OCI-LY7 (cell line): Measurements from ENCODE around the gene GP2.

Experiments used
- CTCF ChIP-seq: fragments of 200-600 bp; sonication (generic); conservative IDR thresholded peaks from 2 replicates; pipeline ENCODE4 v1.5.1; 2014; ENCODE audit warnings: mild to moderate bottlenecking, antibody characterized with exemption, low read length, moderate library complexity, mixed read lengths
- EZH2phosphoT487 ChIP-seq: fragments of 200-600 bp; sonication (generic); IDR thresholded peaks from 2 replicates; pipeline ENCODE4 v1.6.1; 2018; ENCODE audit warnings: low read depth, borderline replicate concordance, mild to moderate bottlenecking, mixed run types, antibody characterized with exemption, low read length, moderate library complexity, mixed read lengths

DNA sequence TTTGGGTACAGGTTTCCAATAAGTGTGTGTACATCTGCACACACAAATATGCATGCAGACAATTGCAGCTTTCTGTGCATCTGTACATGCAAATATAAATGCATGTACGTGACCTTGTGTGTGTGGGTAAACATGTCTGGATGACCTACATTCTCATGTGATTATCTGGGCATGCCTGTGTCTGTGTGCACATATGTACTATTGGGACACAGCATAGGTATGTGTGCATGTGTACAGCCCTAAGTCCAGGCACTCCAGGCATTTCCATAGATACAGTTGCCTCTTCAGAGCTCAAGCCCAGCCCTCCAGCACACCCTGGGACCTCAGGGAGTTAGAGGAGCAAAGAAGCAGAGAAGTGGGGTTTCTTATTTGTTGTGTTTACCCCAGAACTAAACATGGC, 7.1 kb upstream of the GP2 start:
- TF ChIP-seq CTCF (no peak), EZH2phosphoT487 (no peak)
